Effector memory CD4-positive, alpha-beta T cell (primary cell): ENCODE results near the gene TM7SF3.

Experiments used
- DNase-seq, 3 donors: peaks; one replicate each; pipeline ENCODE4 v3.0.0-alpha.2; 2020
- H3K27ac ChIP-seq: 2 replicates; pipeline ENCODE4 v1.7.0; 2013; ENCODE audit warnings: mild to moderate bottlenecking, low read length, moderate library complexity; ENCODE audit not compliant: insufficient read depth, poor library complexity, severe bottlenecking
- H3K27me3 ChIP-seq: replicated peaks from 2 replicates; pipeline ENCODE4 v1.7.0; 2013; ENCODE audit warnings: mild to moderate bottlenecking, low read length; ENCODE audit not compliant: insufficient read depth, control insufficient read depth, poor library complexity, severe bottlenecking
- H3K36me3 ChIP-seq: 2 replicates; pipeline ENCODE4 v1.7.0; 2013; ENCODE audit warnings: mild to moderate bottlenecking, low read length, moderate library complexity; ENCODE audit not compliant: control insufficient read depth, insufficient read depth
- H3K4me1 ChIP-seq: 2 replicates; pipeline ENCODE4 v1.7.0; 2013; ENCODE audit warnings: low read length, mild to moderate bottlenecking; ENCODE audit not compliant: control insufficient read depth, insufficient read depth, poor library complexity, severe bottlenecking
- H3K4me3 ChIP-seq: 2 replicates; pipeline ENCODE4 v1.7.0; 2013; ENCODE audit warnings: low read length, low read depth, mild to moderate bottlenecking; ENCODE audit not compliant: insufficient read depth, poor library complexity, severe bottlenecking
- H3K9me3 ChIP-seq: 2 replicates; pipeline ENCODE4 v1.7.0; 2013; ENCODE audit warnings: mild to moderate bottlenecking, low read length, moderate library complexity; ENCODE audit not compliant: control insufficient read depth

TM7SF3 gene

GRCh38 chr12:27005495-27005894 is 8.7 kb downstream of the TM7SF3 start:
- no peak for DNase-seq
- H3K27me3 ChIP-seq, result no peaks in the 10 kb centered on the region
- no peak overlapping the region for H3K27ac ChIP-seq
- H3K4me1 ChIP-seq, result peaks cover 4% of the 10 kb centered on the region
- H3K36me3 ChIP-seq, result no peaks in the 10 kb centered on the region
- no peak overlapping the region for H3K4me3 ChIP-seq
- H3K9me3 ChIP-seq, result no peaks in the 10 kb centered on the region

DNA sequence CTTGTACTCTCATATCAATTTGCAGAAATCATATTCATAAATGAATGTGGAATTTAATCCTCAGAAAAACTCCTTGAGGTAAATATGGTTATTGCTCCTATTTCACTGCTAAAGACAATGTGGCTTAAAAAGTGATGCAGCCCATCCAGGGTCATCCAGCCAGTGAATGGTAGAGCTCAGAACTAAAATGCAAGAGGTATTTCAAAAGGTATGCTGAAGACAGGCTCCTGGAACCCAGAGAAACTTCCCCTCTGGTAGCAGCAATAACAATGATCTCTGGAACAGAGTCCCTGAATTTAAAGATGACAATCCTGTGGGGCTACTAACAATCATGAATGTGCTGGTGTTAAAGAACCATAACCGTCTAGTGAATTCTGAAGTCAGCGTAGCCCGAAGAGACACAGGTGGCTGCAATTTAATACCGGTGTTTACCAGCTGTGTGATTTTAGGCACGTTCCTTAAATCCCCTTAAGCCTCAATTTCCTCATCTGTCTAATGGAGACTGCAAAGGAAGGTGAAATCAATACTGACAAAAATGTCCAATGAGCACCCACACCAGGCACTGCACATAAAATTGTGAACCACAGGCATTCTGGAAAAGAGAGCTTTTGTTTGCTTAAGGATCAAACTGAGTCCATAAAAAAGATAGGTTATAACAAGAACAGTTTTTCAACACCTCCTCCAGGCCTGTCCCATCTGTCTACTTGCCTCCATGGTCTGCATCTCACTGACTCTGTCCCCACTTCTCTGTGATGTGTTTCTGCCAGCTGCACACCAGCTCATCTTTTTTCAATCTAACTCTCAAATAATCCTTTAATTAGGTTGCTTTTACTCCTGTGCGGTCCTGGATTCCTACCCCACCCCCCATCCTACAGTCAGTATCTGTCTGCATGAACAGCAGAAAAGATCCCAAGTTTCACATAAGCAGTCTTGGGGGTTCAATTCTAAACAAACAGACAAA is 10.5 kb downstream of the TM7SF3 start:
- peaks cover 2% of the 10 kb centered on the region for H3K36me3 ChIP-seq
- H3K4me1 ChIP-seq, result peaks cover 4% of the 10 kb centered on the region
- H3K4me3 ChIP-seq, result no peak overlapping the region
- H3K27me3 ChIP-seq, result no peaks in the 10 kb centered on the region
- no peak for DNase-seq
- H3K9me3 ChIP-seq, result no peaks in the 10 kb centered on the region
- H3K27ac ChIP-seq, result no peak overlapping the region

- no peaks in the 10 kb centered on the region for H3K9me3 ChIP-seq
- H3K27me3 ChIP-seq, result no peaks in the 10 kb centered on the region
- DNase-seq, result no peak
- no peak overlapping the region for H3K4me3 ChIP-seq
- H3K4me1 ChIP-seq, result peaks cover 4% of the 10 kb centered on the region
- peaks cover 8% of the 10 kb centered on the region for H3K36me3 ChIP-seq
- no peak overlapping the region for H3K27ac ChIP-seq
Measured at GRCh38 chr12:27002141-27002540, 12.0 kb downstream of the TM7SF3 start.

DNA sequence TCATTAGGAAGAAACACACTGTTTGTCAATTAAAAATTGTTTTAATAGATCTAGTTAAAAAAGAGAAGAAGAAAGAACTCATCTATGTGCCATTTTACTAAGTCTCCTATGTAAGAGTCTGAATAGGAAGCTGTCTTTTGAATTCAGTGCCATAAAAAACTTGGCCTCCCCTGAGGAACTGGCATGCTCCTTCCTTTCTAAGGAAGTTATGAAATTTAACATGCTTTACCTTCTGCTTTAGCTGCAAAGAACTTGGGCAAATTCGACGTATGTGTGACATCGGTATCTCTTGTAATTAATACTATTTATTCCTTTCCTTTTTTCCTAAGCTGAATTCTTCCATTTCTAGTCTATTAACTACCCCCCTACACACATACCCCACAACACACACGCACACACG is 12.5 kb downstream of the TM7SF3 start:
- Histone ChIP-seq H3K9me3 (no peaks in the 10 kb centered on the region), H3K36me3 (peaks cover 11% of the 10 kb centered on the region), H3K4me3 (no peak overlapping the region), H3K27ac (no peak overlapping the region), H3K4me1 (peaks cover 4% of the 10 kb centered on the region), H3K27me3 (no peaks in the 10 kb centered on the region)
- no peak for DNase-seq

DNA sequence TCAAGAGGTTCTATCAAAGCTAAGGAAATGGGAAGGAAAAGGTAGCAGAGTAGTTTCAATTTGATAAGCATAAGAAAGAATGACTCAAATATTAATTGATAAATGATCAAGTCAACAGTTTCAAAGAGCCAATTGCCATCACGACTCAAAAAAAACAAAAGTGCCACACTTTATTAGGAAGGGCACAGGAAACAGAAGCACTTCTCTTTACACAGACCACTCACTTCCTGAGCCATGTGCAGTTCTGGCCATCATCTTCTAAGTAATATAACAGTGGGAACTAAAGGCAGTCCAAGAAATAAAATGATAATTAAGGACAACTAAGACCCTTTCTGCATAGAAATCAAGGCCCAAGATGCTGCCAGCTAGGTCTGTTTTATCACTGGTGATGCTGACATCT is 13.2 kb downstream of the TM7SF3 start:
- Histone ChIP-seq H3K27me3 (no peaks in the 10 kb centered on the region), H3K4me1 (peaks cover 4% of the 10 kb centered on the region), H3K4me3 (no peak overlapping the region), H3K9me3 (no peaks in the 10 kb centered on the region), H3K36me3 (peaks cover 14% of the 10 kb centered on the region), H3K27ac (no peak overlapping the region)
- DNase-seq, result no peak

DNA sequence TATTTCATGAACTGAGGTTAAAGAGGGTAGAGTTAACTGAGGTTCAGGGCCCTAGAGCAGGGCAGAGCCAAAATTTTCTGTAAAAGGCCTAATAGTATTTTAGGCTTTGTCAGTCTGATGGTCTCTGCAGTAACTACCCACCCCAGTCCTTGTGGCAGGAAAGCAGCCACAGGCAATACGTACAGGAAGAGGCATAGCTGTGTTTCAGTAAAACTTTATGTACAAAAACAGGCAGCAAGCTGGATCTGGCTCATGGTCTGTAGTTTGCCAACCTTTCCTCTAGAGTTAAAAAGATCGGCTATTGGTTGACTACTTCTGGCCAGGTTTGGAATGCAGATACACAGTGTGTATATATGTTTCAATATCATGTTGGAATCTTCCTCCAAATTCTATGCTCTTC is 17.2 kb downstream of the TM7SF3 start:
- H3K4me3 ChIP-seq, result no peak overlapping the region
- peaks cover 27% of the 10 kb centered on the region for H3K36me3 ChIP-seq
- no peaks in the 10 kb centered on the region for H3K9me3 ChIP-seq
- no peaks in the 10 kb centered on the region for H3K27me3 ChIP-seq
- no peak overlapping the region for H3K27ac ChIP-seq
- DNase-seq, result no peak
- H3K4me1 ChIP-seq, result peaks cover 4% of the 10 kb centered on the region

DNA sequence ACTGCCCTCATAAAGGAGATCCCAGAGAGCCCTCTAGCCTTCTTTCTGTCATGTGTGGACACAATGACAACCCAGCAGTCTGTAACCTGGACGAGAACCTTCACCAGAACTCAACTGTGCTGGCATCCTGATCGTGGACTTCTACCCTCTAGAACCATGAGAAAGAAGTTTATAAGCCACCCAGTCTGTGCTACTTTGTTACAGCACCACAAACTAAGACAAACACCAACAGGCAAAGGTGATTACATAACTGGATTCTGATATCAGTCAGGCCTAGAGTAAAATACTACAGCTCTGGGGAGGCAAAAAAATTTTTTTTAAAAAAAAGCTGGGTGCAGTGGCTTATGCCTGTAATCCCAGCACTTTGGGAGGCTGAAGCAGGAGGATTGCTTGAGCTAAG is 18.5 kb downstream of the TM7SF3 start:
- Histone ChIP-seq H3K4me1 (no peaks in the 10 kb centered on the region), H3K36me3 (peaks cover 27% of the 10 kb centered on the region), H3K27ac (no peak overlapping the region), H3K27me3 (no peaks in the 10 kb centered on the region), H3K9me3 (no peaks in the 10 kb centered on the region), H3K4me3 (no peak overlapping the region)
- no peak for DNase-seq

GRCh38 chr12:26994109-26994508 is 20.1 kb downstream of the TM7SF3 start:
- Histone ChIP-seq H3K4me1 (no peaks in the 10 kb centered on the region), H3K36me3 (peaks cover 33% of the 10 kb centered on the region)

DNA sequence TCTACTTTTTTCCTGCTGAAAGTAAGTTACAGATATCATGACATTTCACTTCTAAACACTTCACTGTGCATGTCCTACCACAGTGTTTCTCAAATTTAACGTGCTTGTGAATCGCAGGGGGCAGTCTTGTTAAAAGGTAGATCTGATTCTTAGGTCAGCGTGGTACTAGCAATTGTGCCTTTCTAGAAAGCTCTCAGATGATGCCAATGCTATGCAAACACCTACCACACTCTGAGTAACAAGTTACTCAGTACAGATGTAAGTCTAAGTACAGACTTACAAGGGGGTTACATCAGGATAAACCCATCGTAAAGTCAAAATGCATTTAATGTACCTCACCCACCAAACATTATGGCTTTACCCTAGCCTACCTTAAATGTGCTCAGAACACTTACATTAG is 22.4 kb downstream of the TM7SF3 start:
- no peak overlapping the region for H3K27ac ChIP-seq
- H3K27me3 ChIP-seq, result no peaks in the 10 kb centered on the region
- H3K9me3 ChIP-seq, result no peaks in the 10 kb centered on the region
- H3K36me3 ChIP-seq, result peaks cover 25% of the 10 kb centered on the region
- H3K4me1 ChIP-seq, result no peaks in the 10 kb centered on the region
- DNase-seq, result no peak
- no peak overlapping the region for H3K4me3 ChIP-seq

More at GRCh38 chr12:26994109-26994508, 20.1 kb downstream of the TM7SF3 start:
- Histone ChIP-seq H3K9me3 (no peaks in the 10 kb centered on the region), H3K27ac (no peak overlapping the region), H3K27me3 (no peaks in the 10 kb centered on the region), H3K4me3 (no peak overlapping the region)
- DNase-seq, result no peak

DNA sequence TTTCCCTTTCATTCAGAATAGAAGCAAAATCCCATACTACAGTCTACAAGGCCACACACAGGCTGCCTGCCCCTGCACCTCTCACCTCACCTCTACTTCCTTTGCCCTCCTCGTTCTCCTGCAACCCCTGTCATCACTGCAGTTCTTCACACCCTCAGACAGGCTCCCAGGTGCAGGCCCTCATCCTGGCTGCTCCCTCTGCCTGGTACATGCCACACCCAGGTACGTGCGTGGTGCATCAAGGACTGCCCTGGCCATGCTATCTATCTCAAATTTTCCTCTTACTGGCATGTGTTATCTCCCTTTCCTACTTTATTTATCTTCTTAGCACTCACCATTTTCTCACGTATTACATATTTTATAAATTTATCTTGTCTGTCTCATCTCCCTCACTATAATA is 24.3 kb downstream of the TM7SF3 start:
- Histone ChIP-seq H3K36me3 (peaks cover 16% of the 10 kb centered on the region), H3K27me3 (no peaks in the 10 kb centered on the region)

More for the DNA sequence above, 24.3 kb downstream of the TM7SF3 start:
- no peaks in the 10 kb centered on the region for H3K4me1 ChIP-seq
- no peak overlapping the region for H3K27ac ChIP-seq
- H3K9me3 ChIP-seq, result no peaks in the 10 kb centered on the region
- H3K4me3 ChIP-seq, result no peak overlapping the region
- DNase-seq, result no peak
